Measurements from ENCODE around the gene VAC14. TPM values are rescaled to one million over a fixed set of nuclear protein-coding genes. Genes with fewer than 3 reads are reported as not detected.
"Not testable (repeated sequence)": the region's sequence is repeated elsewhere in the genome, so short reads cannot be mapped to it uniquely, and the experiment has no call there.

Gene VAC14
- polyA plus RNA-seq, 3 donors = 16.8 to 27.2 (median 27.2) TPM

GRCh38 chr16:70749006-70749678 is 51.8 kb downstream of the VAC14 start:
- WGBS, 3 donors = 80 to 84% (median 83%) methylated on average over 9 of the region's 9 CpGs
- no peak overlapping the region for H3K27ac ChIP-seq (ENCODE audit: low read depth, low read length)

GRCh38 chr16:70747703-70748631 is 53.0 kb downstream of the VAC14 start:
- 88 to 91% (median 89%) methylated on average over 15 of the region's 15 CpGs for WGBS, 3 donors
- no peak overlapping the region for H3K27ac ChIP-seq (ENCODE audit: low read depth, low read length)

- H3K27ac ChIP-seq (ENCODE audit: low read depth, low read length) = no peak overlapping the region
- 45 to 68% (median 51%) methylated on average over 15 of the region's 15 CpGs for WGBS, 3 donors
Measured at GRCh38 chr16:70746708-70747424, 54.1 kb downstream of the VAC14 start.

- 33 to 49% (median 34%) methylated on average over 12 of the region's 12 CpGs for WGBS, 3 donors
- peak overlapping the region; percentile 28 for H3K27ac ChIP-seq (ENCODE audit: low read depth, low read length)
Measured at GRCh38 chr16:70746040-70746707, 54.8 kb downstream of the VAC14 start.

- 78 to 93% (median 88%) methylated on average over 6 of the region's 6 CpGs for WGBS, 3 donors
- H3K27ac ChIP-seq (ENCODE audit: low read depth, low read length) = no peak overlapping the region
Measured at GRCh38 chr16:70745536-70746025, 55.4 kb downstream of the VAC14 start.

- no peak overlapping the region for H3K27ac ChIP-seq (ENCODE audit: low read depth, low read length)
- 95 to 99% (median 97%) methylated on average over 9 of the region's 9 CpGs for WGBS, 3 donors
Measured at GRCh38 chr16:70744366-70744765, 56.6 kb downstream of the VAC14 start.

GRCh38 chr16:70743791-70744190 is 57.2 kb downstream of the VAC14 start:
- H3K27ac ChIP-seq (ENCODE audit: low read depth, low read length) = no peak overlapping the region
- WGBS, 3 donors = 93 to 94% (median 94%) methylated on average over 10 of the region's 10 CpGs

GRCh38 chr16:70742967-70743366 is 58.0 kb downstream of the VAC14 start:
- WGBS, 3 donors = 98% methylated on average over 9 of the region's 9 CpGs

GRCh38 chr16:70741783-70742125 is 59.2 kb downstream of the VAC14 start:
- H3K27ac ChIP-seq (ENCODE audit: low read depth, low read length) = no peak overlapping the region

More at GRCh38 chr16:70742967-70743366, 58.0 kb downstream of the VAC14 start:
- H3K27ac ChIP-seq (ENCODE audit: low read depth, low read length) = not testable (repeated sequence)

GRCh38 chr16:70740914-70741782 is 59.8 kb downstream of the VAC14 start:
- 67 to 84% (median 69%) methylated on average over 20 of the region's 20 CpGs for WGBS, 3 donors
- no peak overlapping the region for H3K27ac ChIP-seq (ENCODE audit: low read depth, low read length)

More at GRCh38 chr16:70741783-70742125, 59.2 kb downstream of the VAC14 start:
- 86 to 94% (median 89%) methylated on average over 9 of the region's 9 CpGs for WGBS, 3 donors

- WGBS, 3 donors = 76 to 80% (median 79%) methylated on average over 16 of the region's 16 CpGs
- H3K27ac ChIP-seq (ENCODE audit: low read depth, low read length) = no peak overlapping the region
Measured at GRCh38 chr16:70740174-70740913, 60.6 kb downstream of the VAC14 start.

- WGBS, 3 donors = 87 to 93% (median 91%) methylated on average over 6 to 7 of the region's 7 CpGs
- H3K27ac ChIP-seq (ENCODE audit: low read depth, low read length) = no peak overlapping the region
Measured at GRCh38 chr16:70739389-70739788, 61.6 kb downstream of the VAC14 start.

- WGBS, 3 donors = 62 to 78% (median 75%) methylated on average over 22 of the region's 22 CpGs
- H3K27ac ChIP-seq (ENCODE audit: low read depth, low read length) = no peak overlapping the region
Measured at GRCh38 chr16:70738083-70738977, 62.6 kb downstream of the VAC14 start.

- WGBS, 3 donors = 36 to 67% (median 39%) methylated on average over 21 of the region's 21 CpGs
- H3K27ac ChIP-seq (ENCODE audit: low read depth, low read length) = no peak overlapping the region
Measured at GRCh38 chr16:70737377-70738082, 63.4 kb downstream of the VAC14 start.

All from adipose tissue (tissue), 3 donors.